B cell (primary cell): Measurements from ENCODE around the gene RXFP1. TPM values are rescaled to one million over a fixed set of nuclear protein-coding genes. Genes with fewer than 3 reads are reported as not detected.
"Not testable (repeated sequence)": the region's sequence is repeated elsewhere in the genome, so short reads cannot be mapped to it uniquely, and the experiment has no call there.

Experiments used
- ATAC-seq: fragments of 200-7000 bp; cut with Tn5 transposase; one replicate; pipeline ENCODE4 v1.10.0; 2021; ENCODE audit warnings: low read depth, mild to moderate bottlenecking, moderate number of reproducible peaks, moderate library complexity
- CTCF ChIA-PET: fragments of 350-600 bp; sonication (Branson Sonifier 250); formaldehyde crosslinking; loops from one replicate; lab custom pipeline; 2021; ENCODE audit warnings: antibody characterized with exemption, inconsistent platforms; lab: Charles Lee
- POLR2A ChIA-PET: fragments of 350-600 bp; sonication (Branson Sonifier 250); formaldehyde crosslinking; loops from one replicate; lab custom pipeline; 2021; ENCODE audit warnings: antibody characterized with exemption; lab: Charles Lee
- DNase-seq: peaks from one replicate; pipeline ENCODE4 v3.0.0; 2013
- H2AFZ ChIP-seq: 2 replicates; pipeline ENCODE4 v1.6.1; 2012; ENCODE audit warnings: mild to moderate bottlenecking, low read depth, low read length; ENCODE audit not compliant: insufficient read depth, poor library complexity, severe bottlenecking
- H3K27ac ChIP-seq, 2 donors: 1 replicate in 1 of 2; 2 replicates in 1 of 2; pipeline ENCODE4 v1.5.1; 2012 to 2013; ENCODE audit warnings: low read length in 2 of 2, mild to moderate bottlenecking in 2 of 2, moderate library complexity in 1 of 2
- H3K27me3 ChIP-seq, 4 experiments: fragments of 200-600 bp in 1 of 4; sonication (generic) in 1 of 4; replicated peaks in 1 of 4; 1 replicate in 2 of 4; 2 replicates in 2 of 4; pipeline versions ENCODE4 v1.6.1 to v1.7.0; 2013 to 2016; ENCODE audit warnings: low read length in 3 of 4, mild to moderate bottlenecking in 2 of 4, mixed read lengths in 1 of 4, moderate library complexity in 1 of 4; ENCODE audit not compliant: insufficient read depth in 4 of 4, control insufficient read depth in 3 of 4; ENCODE audit errors: control extremely low read depth in 1 of 4
- H3K36me3 ChIP-seq, 2 experiments: replicated peaks in 1 of 2; 1 replicate in 1 of 2; 2 replicates in 1 of 2; pipeline versions ENCODE4 v1.6.1 to v1.7.1; 2013; ENCODE audit warnings: low read length in 1 of 2; ENCODE audit not compliant: insufficient read depth in 2 of 2, control insufficient read depth in 1 of 2; ENCODE audit errors: control extremely low read depth in 1 of 2, extremely low read depth in 1 of 2
- H3K4me1 ChIP-seq, 2 donors: fragments of 200-600 bp in 1 of 2; sonication (generic) in 1 of 2; 1 replicate in 1 of 2; 2 replicates in 1 of 2; pipeline versions ENCODE4 v1.5.1 to v1.6.1; 2013 to 2017; ENCODE audit warnings: low read length in 2 of 2; ENCODE audit not compliant: control insufficient read depth in 2 of 2, insufficient read depth in 2 of 2
- H3K4me2 ChIP-seq: replicated peaks from 2 replicates; pipeline ENCODE3; 2012; ENCODE audit warnings: mild to moderate bottlenecking, low read depth, low read length; ENCODE audit not compliant: poor library complexity, severe bottlenecking
- H3K4me3 ChIP-seq, 5 experiments: fragments of 200-600 bp in 1 of 5; sonication (generic) in 1 of 5; 1 replicate in 3 of 5; 2 replicates in 2 of 5; pipeline versions ENCODE4 v1.5.1 to v1.7.0; 2011 to 2016; ENCODE audit warnings: low read length in 4 of 5, mild to moderate bottlenecking in 4 of 5, low read depth in 2 of 5, control low read depth in 1 of 5, moderate library complexity in 1 of 5; ENCODE audit not compliant: insufficient read depth in 1 of 5; ENCODE audit errors: control extremely low read depth in 1 of 5, extremely low read depth in 1 of 5
- H3K79me2 ChIP-seq: fragments of 200-600 bp; sonication (generic); one replicate; pipeline ENCODE4 v1.6.0; 2016; ENCODE audit warnings: low read length; ENCODE audit not compliant: control insufficient read depth, insufficient read depth
- H3K9ac ChIP-seq: fragments of 200-600 bp; sonication (generic); 2 replicates; pipeline ENCODE4 v1.6.1; 2017; ENCODE audit warnings: mild to moderate bottlenecking, low read length, moderate library complexity
- H3K9me3 ChIP-seq, 3 donors: one replicate each; pipeline versions ENCODE4 v1.6.1 to v1.7.1; 2013; ENCODE audit warnings: low read length in 2 of 3; ENCODE audit not compliant: control insufficient read depth in 2 of 3, insufficient read depth in 1 of 3; ENCODE audit errors: control extremely low read depth in 1 of 3
- H4K20me1 ChIP-seq: 2 replicates; pipeline ENCODE4 v1.6.0; 2012; ENCODE audit warnings: mild to moderate bottlenecking, low read length; ENCODE audit not compliant: insufficient read depth, control insufficient read depth, poor library complexity, severe bottlenecking
- H3K27ac Mint-ChIP-seq: one replicate; pipeline ENCODE4 v1.8.0; 2021; ENCODE audit warnings: mixed read lengths
- H3K27me3 Mint-ChIP-seq: one replicate; pipeline ENCODE4 v1.8.0; 2021; ENCODE audit warnings: mixed read lengths
- H3K4me1 Mint-ChIP-seq: one replicate; pipeline ENCODE4 v1.8.0; 2021; ENCODE audit warnings: mixed read lengths
- H3K4me3 Mint-ChIP-seq: one replicate; pipeline ENCODE4 v1.8.0; 2021; ENCODE audit warnings: mixed read lengths
- H3K9me3 Mint-ChIP-seq: one replicate; pipeline ENCODE4 v1.8.0; 2022; ENCODE audit warnings: mixed read lengths; ENCODE audit not compliant: insufficient read depth
- CTCF ChIP-seq: fragments of 200-600 bp; IDR thresholded peaks from one replicate; pipeline ENCODE4 v1.8.0; 2022; ENCODE audit warnings: antibody characterized with exemption, mild to moderate bottlenecking
- EZH2 ChIP-seq: IDR thresholded peaks from 2 replicates; pipeline ENCODE4 v1.6.1; 2012; ENCODE audit warnings: borderline replicate concordance, low read depth, mild to moderate bottlenecking, moderate library complexity, low read length; ENCODE audit not compliant: insufficient read depth, poor library complexity, severe bottlenecking
- WGBS: methylation state at CpG from one replicate; pipeline ENCODE4 v1.1.5; 2013; ENCODE audit warnings: missing lambda C conversion rate; ENCODE audit not compliant: insufficient coverage; 5-methylcytosine and 5-hydroxymethylcytosine counted together
- intact Hi-C: fragments of 100-400 bp; cut with micrococcal nuclease; formaldehyde crosslinking; loops from one replicate; pipeline ENCODE4 v1.10.0; 2022
- polyA plus RNA-seq: library from polyadenylated mRNA; depleted of rRNA; stranded (reverse); fragments of >200 nt; gene quantifications from 2 replicates; pipeline ENCODE4 v1.2.3, GENCODE V29; 2012
- total RNA-seq, 2 donors: library from RNA; stranded (reverse); fragments of 120-200 nt in 1 of 2; gene quantifications; 1 replicate in 1 of 2; 2 replicates in 1 of 2; pipeline versions ENCODE4 v1.2.3 to v1.2.4, GENCODE V29; 2013 to 2022

The RXFP1 gene
- total and polyA plus RNA-seq, 2 donors (not counting 1 experiment from before 2014, with no cell fraction given) = not detected

DNA sequence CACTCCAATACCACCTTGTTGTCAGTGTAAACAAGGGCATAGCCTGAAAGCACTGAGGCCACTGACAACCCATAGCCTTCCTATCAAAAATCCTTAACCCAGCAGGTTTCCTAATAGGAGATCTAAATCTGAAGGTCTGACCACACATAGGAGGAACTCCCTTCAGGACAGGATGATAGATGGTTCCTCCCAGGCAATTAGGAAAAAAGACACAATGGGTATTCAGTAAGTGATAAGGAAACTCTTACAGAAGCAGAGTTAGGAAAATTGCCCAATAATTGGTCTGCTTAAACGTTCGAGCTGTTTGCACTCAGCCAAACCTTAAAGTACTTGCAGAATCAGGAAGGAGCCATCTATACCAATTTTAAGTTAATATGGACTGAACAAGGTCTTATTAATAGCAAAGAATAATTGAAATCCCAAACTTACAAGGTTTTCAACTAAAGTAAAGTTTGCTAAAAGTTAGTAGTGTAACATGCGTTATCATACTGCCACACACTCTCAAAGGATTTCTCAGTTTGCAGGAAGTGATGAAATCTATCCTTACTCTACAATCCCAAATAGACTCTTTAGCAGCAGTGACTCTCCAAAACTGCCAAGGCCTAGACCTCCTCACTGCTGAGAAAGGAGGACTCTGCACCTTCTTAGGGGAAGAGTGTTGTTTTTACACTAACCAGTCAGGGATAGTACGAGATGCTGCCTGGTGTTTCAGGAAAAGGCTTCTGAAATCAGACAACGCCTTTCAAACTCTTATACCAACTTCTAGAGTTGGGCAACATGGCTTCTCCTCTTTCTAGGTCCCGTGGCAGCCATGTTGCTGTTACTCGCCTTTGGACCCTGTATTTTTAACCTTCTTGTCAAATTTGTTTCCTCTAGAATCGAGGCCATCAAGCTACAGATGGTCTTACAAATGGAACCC, 142.3 kb downstream of the RXFP1 start:
- intact Hi-C loops, H3K4me3 Mint-ChIP-seq, H3K9ac ChIP-seq, POLR2A ChIA-PET, H3K4me1 Mint-ChIP-seq, H3K9me3 Mint-ChIP-seq, H4K20me1 ChIP-seq, H3K79me2 ChIP-seq, H2AFZ ChIP-seq, H3K27ac ChIP-seq, ATAC-seq, H3K27ac Mint-ChIP-seq, DNase-seq, H3K36me3 ChIP-seq, H3K27me3 ChIP-seq, H3K4me3 ChIP-seq, H3K9me3 ChIP-seq, CTCF ChIA-PET, H3K4me2 ChIP-seq, H3K4me1 ChIP-seq: not testable (repeated sequence)
- peaks cover 13% of the 10 kb centered on the region for H3K27me3 Mint-ChIP-seq
- WGBS = 98% methylated on average over 5 of the region's 8 CpGs

DNA sequence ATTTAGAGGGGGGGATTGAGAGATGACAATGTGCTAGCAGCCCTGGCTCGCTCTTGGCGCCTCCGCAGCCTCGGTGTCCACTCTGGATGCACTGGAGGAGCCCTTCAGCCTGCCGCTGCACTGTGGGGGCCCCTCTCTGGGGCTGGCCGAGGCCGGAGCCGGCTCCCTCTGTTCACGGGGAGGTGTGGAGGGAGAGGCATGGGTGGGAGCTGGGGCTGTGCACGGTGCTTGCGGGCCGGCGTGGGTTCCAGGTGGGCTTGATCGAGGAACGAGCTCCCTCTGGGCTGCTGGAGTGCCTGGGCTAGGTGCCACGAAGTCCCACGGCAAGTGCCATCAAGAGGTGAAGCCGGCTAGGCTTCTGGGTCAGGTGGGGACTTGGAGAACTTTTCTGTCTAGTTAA, 143.1 kb downstream of the RXFP1 start:
- CTCF ChIA-PET = no interaction called here
- ATAC-seq = no peak
- Mint-ChIP-seq H3K27me3 (peaks cover 7% of the 10 kb centered on the region), H3K4me3 (no peak overlapping the region), H3K4me1 (no peaks in the 10 kb centered on the region), H3K27ac (no peak overlapping the region), H3K9me3 (no peaks in the 10 kb centered on the region)
- Histone ChIP-seq H3K4me1 (no peaks in the 10 kb centered on the region), H3K9ac (no peak overlapping the region), H3K4me3 (no peak overlapping the region), H3K9me3 (no peaks in the 10 kb centered on the region), H3K27me3 (no peaks in the 10 kb centered on the region), H3K4me2 (no peak overlapping the region), H2AFZ (no peak overlapping the region), H4K20me1 (no peaks in the 10 kb centered on the region), H3K27ac (no peak overlapping the region), H3K36me3 (no peaks in the 10 kb centered on the region), H3K79me2 (peaks cover 2% of the 10 kb centered on the region)
- POLR2A ChIA-PET = no interaction called here
- no peak for DNase-seq
- intact Hi-C loops = no loop called here
- TF ChIP-seq CTCF = no peak
- no peak for TF ChIP-seq EZH2
- WGBS = 98% methylated on average over 17 of the region's 18 CpGs
